HG02970 (cell line): Measurements from ENCODE around the gene UBR2.
"Not testable (repeated sequence)": the region's sequence is repeated elsewhere in the genome, so short reads cannot be mapped to it uniquely, and the experiment has no call there.

Source experiments
- ATAC-seq: cut with Tn5 transposase; IDR thresholded peaks from one replicate; pipeline ENCODE4 v1.9.1; 2021; ENCODE audit warnings: mild to moderate bottlenecking, moderate library complexity, moderate number of reproducible peaks; ENCODE audit not compliant: unreplicated experiment, low FRiP score

Gene UBR2

DNA sequence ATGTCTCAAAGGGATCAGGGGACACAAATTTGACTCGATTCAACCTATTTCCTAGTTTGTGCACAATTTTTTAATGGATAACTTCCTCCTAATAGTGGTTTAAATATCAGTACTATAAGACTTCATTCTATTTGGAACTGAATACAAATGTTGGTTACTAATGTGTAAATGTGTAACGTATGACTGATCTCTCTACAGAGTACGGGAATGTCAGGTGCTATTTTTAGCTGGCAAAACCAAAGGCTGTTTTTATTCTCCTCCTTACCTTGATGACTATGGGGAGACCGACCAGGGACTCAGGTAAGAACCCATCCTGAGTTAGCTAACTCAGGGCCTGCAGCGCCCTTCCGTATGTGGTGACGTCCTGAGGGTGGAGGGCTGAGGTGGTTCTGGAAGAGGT lies 125.5 kb downstream of the UBR2 start:
- ATAC-seq, result no peak

DNA sequence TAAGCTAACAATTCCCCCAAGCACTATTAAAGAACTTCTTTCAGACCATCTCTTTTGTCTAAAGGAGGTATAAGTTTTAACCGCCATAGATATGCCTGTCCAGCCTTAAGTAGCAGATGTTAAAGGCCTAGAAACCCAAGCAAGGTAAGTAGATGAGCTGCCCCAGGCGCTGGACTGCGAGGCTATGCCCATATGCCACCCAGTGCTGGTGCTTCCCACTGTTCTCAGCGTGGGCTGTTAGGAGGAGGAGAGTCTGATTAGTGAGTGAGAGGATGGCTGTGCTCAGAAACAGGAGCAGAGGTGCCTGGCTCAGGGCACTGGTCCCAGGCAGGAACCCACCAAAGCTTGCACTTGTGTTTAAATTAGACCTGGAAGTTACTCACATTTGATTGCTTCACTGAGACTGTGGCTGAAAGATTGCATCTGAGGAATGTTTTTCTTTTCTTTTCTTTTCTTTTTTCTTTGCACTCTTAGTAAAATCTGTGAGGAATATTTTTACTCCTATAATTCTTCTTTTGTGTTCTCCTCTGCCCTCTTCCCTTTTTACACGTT lies 126.4 kb downstream of the UBR2 start:
- no peak for ATAC-seq

DNA sequence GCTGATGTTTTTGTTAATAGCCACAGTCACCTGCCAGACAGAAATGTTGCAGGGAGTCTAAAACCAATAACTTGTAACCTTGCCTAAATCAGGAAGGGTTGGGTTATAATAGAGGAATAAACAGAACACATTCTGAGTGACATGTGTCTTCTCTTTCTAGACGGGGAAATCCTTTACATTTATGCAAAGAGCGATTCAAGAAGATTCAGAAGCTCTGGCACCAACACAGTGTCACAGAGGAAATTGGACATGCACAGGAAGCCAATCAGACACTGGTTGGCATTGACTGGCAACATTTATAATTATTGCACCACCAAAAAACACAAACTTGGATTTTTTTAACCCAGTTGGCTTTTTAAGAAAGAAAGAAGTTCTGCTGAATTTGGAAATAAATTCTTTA lies 127.0 kb downstream of the UBR2 start:
- ATAC-seq, result no peak

DNA sequence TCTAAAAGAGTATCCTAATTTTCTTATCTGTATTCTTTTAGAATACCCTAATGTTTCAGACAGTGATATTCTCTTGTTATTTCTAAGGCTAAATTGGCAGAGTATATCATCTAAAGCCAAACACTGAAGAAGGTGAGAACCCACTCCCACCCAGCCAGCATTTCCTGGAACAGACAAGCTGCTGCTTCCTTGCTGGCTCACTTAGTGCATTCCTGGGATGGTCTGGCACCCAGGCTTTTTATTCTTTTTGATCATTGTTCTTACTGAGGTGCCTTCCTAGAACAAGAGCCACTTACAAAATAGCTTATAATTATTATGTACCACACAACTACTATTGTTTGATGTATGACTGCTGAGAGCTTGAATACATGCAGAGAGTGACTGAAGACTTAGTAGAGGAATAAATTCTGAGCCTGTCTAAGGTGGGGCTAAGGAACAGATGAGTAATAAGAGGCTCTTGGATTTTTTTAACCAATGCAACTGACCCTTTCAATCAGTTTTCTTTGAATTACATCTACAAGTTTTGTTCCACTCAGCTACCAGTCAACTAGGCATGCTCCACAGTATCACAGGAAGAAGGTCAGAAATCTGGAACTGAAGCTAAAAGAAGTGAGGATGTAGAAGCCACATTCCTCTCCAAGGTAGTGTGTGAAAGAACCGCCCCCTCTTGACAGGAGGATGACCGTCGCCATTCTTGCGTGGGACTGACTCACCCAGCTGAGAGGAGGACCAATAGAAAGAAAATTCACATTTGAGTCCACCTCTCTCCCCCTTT lies 128.5 kb downstream of the UBR2 start:
- no peak for ATAC-seq

DNA sequence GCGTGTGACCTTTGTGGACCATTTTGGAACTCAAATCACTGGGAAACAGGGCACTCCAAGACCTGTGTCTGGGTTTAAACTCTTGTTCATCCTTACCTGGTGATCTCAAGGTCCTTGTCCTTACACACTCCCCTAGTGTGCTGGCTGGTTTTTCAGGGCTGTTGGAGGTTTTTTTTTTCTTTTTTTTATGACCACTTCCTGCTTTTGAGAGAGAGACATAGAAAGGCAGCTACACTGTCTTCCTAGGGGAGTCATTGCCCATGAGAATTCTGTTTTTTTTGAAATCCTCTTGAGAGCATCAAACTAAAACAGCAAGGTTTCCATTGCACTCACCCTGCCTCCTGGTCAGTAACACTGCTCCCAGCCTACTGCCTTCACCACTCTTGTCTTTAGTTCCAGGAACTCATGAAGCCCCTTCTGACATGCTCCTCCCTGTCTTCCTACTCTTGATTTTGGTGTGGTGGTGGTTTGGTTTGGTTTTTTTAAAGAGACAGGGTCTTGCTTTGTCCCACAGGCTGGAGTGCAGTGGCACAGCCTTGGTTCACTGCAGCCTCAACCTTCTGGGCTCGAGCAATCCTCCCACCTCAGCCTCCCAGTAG lies 130.0 kb downstream of the UBR2 start:
- no peak for ATAC-seq

DNA sequence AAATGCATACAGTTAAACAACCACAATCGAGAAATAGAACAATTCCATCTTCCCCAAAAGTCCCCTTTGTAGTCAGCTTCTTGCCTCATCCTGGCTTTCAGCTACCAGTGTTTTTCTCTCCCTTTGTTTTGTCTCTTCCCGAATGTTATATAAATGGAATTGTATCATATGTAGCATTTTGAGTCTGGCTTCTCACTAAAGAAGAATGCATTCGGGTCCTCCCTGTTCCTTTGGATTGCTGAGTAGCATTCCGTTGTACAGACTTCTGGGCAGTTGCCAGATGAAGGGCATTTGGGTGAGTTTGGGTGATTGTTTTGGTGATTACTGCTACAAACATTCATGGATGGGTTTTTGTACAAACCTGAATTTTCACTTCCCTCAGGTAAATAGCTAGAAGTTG lies 130.8 kb downstream of the UBR2 start:
- no peak for ATAC-seq

DNA sequence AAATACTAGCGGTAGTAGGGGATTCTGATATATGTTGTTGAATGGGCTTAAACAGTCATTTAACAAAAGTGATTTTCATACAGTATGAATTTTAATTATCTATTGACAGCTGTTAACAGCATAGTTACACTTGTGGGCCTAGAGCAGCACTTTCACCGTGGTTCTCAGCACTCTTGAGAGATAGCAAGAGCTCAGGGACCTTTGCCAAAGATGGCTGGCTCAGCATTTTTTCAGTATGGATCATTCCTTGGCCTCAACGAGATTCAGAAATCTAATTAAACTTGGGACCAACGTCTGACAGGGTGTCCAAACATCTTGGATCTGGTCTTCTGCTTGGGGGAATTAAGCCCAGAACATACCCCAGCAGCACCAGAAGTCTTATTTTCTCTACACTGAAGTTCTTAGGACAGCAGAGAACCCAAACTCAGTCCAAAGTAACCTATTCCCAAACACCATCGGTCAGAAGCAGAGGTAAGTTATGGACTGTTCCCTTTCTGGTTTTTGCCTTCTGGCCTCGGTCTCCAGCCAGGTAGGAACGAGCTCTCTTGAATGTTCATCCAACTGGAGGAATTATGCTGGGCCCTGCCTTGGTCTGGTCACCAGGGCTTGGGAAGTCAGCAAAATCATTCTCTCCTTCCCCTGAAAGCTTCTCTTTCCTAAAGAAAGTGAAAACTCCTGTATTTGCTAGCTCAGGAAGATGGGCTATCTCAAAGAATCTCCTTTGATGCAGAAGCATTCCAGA lies 132.9 kb downstream of the UBR2 start:
- ATAC-seq, result no peak

DNA sequence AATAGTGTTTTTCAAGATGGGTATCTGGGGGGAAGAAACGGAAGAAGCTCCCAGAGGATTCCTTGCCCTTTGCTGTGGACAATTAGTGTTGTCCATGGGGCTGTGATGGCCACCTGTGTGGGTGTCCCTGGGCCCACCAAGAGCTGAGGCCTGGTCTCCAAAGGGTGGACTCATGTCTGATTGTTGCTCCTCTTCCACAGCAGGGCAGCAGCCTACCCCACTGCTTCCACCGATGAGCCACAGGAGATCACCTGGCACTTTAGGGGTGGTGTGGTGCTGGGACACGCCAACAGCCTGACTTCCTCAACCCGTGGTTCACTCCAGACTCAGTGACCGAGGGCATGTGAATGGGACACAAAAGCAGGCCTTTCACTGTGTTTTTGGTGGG lies 133.4 kb downstream of the UBR2 start:
- no peak for ATAC-seq

DNA sequence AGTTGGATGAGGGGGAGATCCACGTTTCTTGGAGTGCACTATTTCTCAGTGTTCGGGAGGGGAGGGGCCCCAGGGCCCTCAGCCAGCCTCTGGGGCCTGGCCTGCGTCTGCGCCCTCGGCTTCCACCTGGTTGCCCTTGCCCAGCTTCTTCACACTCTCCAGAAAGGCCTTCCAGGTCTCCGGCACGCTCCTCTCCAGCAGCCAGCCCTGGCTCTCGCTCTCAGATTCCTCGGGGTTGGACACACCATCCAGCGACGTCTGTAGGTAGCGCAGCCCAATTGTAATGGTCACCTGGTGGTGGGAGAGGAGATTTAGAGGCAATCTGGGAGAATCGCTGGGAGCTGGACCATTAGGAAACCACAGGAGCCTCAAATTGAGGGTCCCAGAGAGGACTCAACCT lies 134.4 kb downstream of the UBR2 start:
- no peak for ATAC-seq

DNA sequence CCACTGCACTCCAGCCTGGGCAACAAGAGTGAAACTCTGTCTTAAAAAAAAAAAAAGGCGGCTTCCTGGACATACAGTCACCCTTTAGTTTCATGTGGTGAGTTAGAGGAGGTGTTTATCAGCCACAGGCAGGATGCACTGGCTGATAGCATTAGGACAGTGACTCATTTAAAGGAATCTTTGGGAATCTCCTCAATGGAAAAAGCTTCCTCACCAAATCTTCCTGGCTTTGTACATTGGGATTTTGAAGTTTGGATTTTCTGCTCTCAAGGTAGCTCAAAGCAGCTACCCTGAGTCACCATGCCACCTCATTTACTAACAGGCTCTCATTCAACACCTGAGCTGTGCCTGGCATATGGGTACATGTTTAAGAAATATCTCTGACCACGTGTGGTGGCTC lies 138.4 kb downstream of the UBR2 start:
- no peak for ATAC-seq

DNA sequence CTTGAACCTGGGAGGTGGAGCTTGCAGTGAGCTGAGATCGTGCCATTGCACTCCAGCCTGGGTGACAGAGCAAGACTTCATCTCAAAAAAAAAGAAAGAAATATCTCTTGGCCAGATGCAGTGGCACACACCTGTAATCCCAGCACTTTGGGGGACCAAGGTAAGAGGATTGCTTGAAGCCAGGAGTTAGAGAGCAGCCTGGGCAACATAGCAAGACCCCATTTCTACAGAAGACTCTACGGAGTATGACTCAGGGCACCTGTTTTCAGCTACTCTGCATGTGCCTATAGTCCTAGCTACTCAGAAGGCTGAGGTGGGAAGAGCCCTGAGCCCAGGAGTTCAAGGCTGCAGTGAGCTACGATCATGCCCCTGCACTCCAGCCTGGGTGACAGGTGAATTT lies 139.0 kb downstream of the UBR2 start:
- ATAC-seq, result not testable (repeated sequence)

DNA sequence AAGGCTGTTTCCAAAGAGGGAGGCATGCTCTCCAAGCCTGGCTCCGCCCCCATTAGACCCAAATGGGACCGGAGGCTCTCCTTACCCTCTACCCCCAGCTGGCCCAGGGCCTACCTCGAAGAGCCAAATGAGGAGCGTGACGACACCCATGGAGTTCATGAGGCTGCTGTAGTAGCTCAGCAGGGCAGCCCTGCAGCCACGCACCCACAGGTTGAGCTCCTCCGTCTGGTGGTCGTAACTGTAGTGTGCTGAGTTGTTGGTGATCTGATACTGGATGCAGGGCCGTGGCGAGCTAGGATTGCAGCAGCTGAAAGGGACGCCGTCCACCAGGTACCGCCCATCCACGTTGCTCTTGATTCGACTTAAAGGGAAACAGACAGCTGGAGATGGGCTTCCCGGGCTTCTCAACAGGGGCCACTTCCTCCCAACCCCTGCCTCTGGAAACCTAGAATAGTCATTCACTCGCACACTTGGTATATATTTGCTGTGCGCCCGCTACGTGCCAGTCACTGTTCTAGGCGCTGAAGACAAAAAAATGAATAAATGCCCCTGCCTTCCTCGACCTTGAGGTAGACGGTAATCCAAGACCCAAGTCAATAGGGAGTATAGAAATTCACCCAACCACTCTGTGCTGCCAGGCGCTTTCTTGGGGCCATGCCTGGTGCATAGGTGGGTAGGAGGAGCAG lies 140.6 kb downstream of the UBR2 start:
- ATAC-seq, result no peak

DNA sequence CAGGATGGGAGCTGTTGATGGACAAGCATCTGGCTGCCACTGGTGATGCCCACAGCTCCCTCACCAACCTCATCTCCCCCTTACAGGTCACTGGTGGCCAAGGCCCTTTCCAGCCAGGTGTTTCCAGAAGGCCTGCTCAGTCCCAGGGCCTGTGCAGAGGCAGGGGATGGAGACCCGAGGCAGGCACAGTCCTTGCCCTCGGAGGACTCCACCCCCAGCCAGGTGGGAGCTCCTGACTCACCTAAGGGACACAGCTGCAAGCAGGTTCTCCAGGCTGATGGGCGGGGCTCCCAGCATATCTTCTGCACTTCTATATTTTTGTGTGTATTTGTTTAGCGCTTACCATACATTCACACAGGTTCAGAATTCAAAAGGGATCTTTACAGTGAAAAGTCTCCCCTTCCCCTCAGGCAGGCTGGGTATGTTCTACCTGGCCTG lies 141.1 kb downstream of the UBR2 start:
- ATAC-seq, result no peak

DNA sequence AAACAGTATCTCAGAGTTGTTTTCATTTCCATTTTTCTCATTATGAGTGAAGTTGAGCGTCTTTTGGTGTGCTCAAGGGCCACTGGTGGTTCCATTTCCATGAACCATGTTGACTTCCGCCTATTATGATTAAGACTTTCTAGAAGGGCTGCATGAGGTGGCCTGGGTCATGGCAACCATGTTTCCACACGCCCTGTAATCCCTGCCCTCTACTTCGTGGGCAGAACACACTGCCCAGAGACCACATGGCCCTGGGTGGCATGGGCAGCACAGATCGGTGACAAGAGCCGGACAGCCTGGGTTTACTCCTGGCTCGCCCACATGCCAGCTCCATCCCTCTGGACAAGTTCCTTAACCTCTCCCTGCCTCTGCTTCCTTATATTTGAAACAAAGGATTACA lies 143.8 kb downstream of the UBR2 start:
- no peak for ATAC-seq

DNA sequence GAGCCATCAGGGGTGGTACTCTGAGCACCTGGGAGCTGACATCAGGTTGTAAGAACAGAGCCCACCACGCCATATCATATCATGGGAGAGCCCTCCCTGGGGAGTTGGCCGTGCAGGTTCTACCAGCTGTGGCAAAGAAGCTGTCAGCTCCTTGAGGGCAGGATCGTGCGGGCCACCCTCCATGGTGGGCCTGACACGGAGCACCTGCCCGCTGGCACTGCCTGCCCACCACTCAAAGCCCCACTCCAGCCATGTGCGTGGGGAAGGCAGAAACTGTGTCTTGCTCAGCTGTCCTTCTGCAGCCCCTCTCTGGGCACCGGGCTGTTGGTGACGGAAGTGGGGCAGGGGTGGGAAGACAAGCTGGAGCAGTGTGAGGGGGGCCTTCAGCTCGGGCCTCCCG lies 144.3 kb downstream of the UBR2 start:
- ATAC-seq, result no peak

DNA sequence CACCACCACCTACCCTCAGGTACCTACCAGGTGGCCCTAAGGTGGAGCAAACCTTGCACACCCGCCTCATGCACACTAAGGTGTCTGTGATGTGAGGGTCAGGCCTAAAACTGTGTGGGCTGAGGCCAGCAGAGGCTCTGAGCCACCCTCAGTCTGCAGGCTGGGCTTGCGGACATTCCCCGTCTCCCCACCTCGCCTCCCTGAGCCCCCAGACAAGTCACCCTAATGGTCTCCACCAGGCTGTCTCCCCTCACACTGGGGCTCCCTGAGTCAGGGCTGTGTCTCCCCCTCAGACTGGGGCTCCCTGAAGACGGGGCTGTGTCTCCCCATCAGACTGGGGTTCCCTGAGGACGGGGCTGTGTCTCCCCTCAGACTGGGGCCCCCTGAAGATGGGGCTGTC lies 146.0 kb downstream of the UBR2 start:
- ATAC-seq, result no peak

DNA sequence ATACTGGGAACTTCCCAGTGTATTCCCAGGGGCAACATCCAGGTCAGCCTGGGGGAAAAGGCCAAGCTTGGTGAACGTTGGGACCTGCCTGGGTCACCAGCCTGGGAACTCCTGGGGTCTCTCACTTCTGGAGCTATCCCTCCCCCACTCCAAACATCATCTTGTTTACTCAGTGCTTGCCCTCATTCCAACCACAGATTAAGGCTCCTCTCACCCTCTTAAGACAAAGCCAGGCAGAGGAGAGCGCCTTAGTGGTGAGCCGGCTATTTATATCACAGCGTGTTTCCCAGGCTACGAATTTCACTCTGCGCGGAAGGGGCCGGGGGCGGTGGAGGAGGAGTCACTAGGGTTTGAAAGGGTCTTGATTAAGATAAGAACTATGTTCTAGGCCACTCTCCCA lies 146.5 kb downstream of the UBR2 start:
- no peak for ATAC-seq

DNA sequence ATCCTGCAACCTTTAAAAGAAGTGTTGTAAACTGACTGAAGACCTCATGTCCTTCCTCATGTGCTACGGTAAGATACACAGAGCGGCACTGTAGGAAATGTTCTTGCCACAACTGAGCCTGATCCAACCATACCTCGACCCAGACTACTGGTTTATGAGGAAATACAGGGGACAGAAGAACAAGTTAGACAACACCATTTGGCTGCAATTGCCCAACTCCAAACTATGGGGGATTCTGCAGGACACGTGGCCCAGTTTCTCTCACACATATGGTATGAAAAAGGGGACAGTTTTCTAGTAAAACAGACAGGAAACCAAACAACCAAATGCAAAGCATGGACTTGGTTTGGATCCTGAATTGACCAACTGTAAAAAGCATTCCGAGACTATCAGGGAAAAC lies 148.1 kb downstream of the UBR2 start:
- ATAC-seq, result no peak

DNA sequence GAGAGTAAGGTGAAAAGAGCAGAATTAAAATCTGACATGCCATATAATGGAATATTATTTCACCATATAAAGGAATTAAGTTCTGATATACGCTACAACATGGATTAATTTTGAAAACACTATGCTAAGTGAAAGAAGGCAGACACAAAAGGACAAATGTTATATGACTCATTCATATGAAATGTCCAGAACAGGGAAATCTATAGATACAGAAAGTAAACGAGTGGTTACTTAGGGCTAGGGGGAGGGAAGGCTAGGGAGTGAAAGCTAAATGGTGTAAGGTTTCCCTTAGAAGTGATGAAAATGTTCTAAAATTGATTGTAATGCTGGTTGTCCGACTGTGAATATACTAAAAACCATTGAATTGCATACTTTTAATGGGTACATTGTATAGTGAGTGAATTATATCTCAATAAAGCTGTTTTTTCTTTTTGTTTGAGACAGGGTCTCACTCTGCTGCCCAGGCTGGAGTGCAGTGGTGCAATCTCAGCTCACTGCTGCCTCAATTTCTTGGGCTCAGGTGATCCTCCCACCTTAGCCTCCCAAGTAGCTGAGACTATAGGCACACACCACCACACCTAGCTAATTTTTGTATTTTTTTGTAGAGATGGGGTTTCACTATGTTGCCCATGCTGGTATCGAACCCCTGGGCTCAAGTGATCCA lies 150.4 kb downstream of the UBR2 start:
- ATAC-seq, result no peak

DNA sequence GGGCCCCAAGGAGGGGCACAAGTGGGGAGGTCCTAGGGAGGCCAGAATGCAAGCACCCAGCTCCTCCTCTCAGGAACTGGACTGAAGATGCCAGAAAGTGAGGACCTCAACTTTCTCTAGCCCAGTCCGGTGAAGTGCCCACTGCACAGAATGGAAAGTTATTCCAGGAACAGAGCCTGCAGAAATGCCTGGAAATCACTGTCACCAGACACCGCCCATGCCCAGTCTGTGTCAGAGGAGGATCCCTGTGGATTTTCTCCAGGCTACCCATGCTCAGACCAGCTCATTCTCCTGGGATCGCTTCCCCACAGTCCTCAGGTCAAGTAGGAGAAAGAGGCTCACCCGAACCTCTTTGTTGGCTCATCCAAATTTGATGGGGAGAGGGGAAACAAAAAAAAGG lies 152.0 kb downstream of the UBR2 start:
- no peak for ATAC-seq
